ENCODE data around the gene IFI44. TPM values are rescaled to one million over a fixed set of nuclear protein-coding genes. Genes with fewer than 3 reads are reported as not detected.
A peak's percentile ranks its signal among the peaks of the same experiment; 100 is the strongest.

Gene IFI44
- total RNA-seq = 22.7 TPM

DNA sequence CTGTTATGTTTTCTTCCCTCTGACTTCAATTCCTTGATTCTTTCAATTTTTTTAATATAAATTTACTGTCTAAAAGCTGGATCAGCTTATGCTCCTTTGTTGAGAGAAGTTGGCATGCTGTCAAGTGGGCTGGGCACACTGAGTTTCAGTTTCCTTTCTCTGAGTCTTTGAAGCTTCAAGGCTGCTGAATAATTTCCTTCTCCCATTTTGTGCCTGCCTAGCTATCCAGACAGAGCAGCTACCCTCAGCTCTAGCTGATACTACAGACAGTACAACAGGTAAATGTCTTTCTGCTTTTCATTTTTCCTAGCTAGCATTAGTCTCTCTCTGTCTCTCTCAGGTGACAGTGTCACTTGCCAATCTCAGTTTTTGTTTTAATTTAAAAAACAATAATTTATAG is at the start of gene IFI44:
Gene IFI44, plus strand, starts transcription at position 204 of the 400 bp plus-strand sequence. CDS start 365 bp downstream, outside the sequence.
- DNase-seq (ENCODE audit: low spot score) = peak; percentile 90

DNA sequence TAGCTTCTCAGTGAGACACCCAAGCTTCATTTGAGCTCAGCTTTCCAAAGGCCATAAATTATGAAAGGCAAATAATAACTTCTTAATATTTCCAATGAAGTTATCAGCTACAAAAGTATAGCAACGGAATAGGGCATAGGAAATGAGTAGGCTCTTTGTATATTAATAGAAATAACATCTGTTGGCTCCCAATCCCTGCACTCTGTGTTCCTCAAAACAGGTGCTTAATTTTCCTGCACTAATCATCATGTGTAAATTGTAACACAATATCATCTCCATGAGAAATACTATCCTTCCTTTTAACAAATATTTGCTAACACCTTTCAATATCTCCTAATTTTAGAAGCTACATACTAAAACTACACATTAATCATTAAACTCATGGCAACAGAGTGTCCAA is 48.6 kb upstream of the IFI44 start:
- DNase-seq (ENCODE audit: low spot score) = no peak

GRCh38 chr1:78603206-78603605 is 46.4 kb upstream of the IFI44 start:
- no peak for DNase-seq (ENCODE audit: low spot score)

- DNase-seq (ENCODE audit: low spot score) = no peak
Measured at GRCh38 chr1:78604643-78605042, 45.0 kb upstream of the IFI44 start.

DNA sequence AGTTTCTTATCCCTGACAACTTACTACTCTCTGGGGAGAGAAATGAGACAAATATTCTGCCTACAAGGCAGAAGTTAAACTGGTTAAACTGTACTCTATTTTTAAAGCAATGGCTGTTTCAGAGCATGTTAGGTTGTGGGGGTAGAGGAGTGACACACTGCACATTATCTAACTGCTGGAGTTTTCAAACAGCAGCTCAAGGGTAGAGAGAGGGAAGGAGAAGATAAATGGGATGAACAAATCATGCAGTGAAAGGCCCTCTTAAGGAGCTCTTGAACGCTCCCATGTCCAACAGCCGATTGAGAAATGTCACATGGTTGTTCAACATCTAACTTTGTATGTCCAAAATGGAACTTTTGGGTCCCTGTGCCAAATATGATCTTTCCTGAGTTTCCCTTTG is 43.4 kb upstream of the IFI44 start:
- DNase-seq (ENCODE audit: low spot score) = no peak

DNA sequence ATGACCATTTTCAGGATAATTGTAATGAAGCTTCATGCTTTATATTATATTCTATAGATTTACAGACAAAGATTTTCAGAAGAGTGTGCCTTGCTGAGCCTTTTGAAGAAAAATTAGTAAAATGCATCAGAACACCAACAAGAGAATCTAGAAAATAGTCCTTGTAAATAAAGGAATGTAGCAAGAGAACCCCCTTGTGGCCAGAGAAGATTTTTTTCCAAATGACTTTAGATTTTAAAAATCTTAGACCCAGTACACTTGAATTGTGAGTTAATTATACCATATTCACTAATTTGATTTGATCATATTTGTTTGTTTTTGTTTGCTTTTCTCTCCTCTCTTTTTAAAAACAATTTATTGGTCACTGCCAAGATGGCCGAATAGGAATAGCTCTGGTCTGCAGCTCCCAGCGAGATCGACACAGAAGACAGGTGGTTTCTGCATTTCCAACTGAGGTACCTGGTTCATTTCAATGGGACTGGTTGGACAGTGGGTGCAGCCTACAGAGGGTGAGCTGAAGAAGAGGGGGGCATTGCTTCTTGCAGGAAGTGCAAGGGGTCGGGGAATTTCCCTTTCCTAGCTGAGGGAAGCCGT is 42.2 kb upstream of the IFI44 start:
- DNase-seq (ENCODE audit: low spot score) = no peak

DNA sequence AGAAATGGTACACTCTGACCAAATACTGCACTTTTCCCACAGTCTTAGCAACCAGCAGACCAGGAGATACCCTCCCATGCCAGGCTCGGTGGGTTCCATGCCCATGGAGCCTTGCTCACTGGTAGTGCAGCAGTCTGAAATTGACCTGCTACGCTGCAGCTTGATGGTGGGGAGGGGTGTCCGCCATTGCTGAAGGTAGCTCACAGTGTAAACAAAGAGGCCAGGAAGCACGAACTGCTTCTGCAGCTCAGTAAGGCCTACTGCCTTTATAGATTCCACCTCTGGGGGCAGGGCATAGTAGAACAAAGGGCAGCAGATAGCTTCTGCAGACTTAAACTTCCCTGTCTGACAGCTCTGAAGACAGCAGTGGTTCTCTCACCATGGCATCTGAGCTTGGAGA is 41.7 kb upstream of the IFI44 start:
- DNase-seq (ENCODE audit: low spot score) = peak; percentile 23

DNA sequence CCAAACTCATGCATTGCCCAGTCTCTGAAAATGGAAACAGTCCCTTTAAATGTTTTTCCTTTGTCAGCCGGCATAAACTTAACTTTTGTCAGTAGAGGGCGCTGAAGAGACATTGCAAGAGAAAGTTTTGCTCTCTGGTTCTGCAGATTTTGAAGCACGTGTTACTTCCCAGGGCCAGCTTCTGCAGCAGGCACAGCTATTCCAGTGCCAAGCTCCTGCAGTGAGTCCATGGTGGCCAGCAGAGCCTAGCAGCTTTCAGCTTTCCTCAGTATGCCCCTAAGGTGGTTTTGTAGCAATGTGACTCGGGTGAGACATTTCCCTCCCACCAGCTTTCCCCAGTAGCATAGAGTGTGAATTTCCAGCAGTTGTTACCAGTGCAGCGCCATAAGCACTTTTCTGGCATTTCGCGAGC is 32.0 kb upstream of the IFI44 start:
- peak; percentile 77 for DNase-seq (ENCODE audit: low spot score)

GRCh38 chr1:78619032-78619431 is 30.6 kb upstream of the IFI44 start:
- DNase-seq (ENCODE audit: low spot score) = no peak

GRCh38 chr1:78619446-78619802 is 30.2 kb upstream of the IFI44 start:
- DNase-seq (ENCODE audit: low spot score) = no peak

DNA sequence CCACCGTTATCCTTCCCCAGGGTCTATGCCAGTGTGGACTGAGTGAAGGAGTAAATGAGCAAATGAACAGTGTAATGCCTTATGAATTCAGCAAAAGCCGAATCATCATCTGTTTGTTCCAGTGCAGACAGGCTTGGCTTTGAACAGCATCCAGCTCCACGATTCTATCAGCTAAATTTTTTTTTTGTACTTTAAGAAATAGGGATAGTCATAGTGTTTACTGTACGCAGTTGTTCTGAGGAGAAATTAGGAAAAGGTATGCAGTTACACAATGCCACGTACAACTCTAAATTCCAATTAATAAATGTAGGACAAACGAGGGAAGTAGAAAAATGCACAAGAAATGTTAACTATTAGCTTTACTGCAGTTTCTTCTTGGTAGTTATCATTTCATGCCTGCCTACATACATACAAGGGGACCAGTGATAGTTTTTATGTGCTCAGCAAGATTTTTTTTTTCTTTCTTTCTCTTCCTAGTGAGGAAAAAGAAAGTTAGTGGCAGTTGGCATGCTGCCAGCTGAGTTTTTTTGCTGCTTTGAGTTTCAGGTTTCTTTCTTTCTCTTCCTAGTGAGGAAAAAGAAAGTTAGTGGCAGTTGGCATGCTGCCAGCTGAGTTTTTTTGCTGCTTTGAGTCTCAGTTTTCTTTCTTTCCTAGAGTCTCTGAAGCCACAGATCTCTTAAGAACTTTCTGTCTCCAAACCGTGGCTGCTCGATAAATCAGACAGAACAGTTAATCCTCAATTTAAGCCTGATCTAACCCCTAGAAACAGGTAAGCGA is 29.6 kb upstream of the IFI44 start, which contains the start of gene IFI44L:
Gene IFI44L, plus strand, starts transcription at position 646 of the 777 bp plus-strand sequence. CDS start 7,468 bp downstream, outside the sequence.
- DNase-seq (ENCODE audit: low spot score) = peak; percentile 22

DNA sequence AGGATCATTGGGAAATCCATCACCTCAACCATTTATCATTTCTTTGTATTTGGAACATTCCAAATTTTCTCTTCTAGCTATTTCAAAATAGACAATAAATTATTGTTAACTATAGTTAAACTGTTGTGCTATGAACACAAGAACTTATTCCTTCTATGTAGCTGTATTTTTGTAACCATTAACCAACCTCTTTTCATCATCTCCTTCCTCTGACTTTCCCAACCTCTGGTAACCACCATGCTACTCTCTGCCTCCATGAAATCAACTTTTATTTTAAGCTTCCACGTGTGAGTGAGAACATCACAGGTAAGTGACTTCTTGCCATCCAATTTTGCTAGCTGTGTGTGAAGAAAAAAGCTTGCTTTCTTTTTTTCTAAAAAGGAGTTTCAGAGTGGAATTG is 29.0 kb upstream of the IFI44 start:
- no peak for DNase-seq (ENCODE audit: low spot score)

- DNase-seq (ENCODE audit: low spot score) = no peak
Measured at GRCh38 chr1:78622548-78622947, 27.1 kb upstream of the IFI44 start.

- DNase-seq (ENCODE audit: low spot score) = no peak
Measured at GRCh38 chr1:78624035-78624434, 25.6 kb upstream of the IFI44 start.

DNA sequence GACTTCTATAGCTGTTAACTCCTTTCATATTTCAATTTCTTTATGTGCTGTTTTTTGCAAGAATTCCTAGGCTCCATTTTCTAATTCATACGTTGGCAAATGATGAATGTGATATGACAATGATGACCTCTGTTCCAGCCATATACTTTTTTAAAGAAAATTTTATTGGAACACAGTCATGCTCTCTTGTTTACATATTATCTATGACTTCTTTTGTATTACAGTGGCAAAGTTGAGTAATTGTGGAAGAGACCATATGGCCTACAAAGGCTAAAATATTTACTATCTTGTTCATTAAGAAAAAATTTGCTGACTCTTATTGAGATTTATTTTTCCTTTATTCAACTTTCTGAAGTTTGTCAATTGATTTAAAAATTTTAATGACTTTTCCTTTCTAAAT is 22.3 kb upstream of the IFI44 start:
- no peak for DNase-seq (ENCODE audit: low spot score)

DNA sequence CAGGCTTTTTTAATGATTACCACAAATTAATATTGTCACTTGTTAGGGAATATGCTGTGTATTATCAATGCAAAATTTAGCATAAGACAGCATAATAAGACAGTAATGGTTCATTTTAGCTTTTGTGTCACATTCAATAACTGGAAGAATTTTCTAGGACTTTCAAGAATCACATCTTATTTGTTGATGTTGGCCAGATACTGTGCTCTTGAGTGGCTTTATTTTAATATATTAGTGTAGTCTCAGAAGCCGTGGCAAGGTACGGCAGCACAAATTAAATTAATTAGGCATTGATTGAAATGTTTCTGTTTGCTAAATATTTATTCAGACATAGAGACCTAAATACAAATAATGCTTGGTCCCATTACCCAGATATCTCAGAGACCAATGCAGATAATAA is 19.0 kb upstream of the IFI44 start:
- DNase-seq (ENCODE audit: low spot score) = no peak

DNA sequence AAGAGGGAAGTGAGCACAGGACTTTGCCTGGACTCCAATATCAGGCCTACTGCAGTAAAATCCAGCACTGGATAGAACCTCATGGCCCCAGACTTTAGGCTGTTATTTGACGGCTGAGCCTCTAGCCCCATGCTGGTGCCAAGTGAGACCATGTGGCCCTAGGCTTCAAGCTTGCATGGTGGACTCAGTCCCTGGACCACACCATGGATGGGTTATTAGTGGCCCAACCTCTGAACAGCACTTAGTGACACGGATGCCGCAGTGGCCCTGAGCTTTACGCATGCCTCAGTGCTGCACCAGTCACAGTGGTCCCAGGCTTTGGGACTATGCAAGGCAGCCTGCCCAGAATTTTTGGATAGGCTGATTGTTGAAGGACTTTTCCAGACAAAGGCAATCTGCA is 16.4 kb upstream of the IFI44 start:
- DNase-seq (ENCODE audit: low spot score) = no peak

DNA sequence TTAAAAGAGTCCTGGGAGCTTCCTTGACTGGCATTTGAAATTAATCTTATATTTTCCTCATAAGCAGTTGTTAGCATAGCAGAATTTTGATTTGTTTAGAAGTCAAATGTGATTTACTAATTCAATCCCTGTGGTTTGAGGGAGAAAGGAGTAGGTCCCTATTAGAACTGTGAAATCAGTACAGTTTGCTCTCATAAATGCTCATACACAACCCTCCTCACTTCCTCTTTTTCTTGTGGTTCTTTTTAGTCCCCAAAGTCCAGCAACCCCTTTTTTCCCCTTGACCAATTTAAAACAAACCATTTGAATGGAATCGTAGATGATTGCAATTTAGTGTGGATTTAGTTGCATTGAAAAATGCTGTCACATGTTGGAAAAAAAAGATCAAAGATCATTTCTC is 9.2 kb upstream of the IFI44 start:
- no peak for DNase-seq (ENCODE audit: low spot score)

DNA sequence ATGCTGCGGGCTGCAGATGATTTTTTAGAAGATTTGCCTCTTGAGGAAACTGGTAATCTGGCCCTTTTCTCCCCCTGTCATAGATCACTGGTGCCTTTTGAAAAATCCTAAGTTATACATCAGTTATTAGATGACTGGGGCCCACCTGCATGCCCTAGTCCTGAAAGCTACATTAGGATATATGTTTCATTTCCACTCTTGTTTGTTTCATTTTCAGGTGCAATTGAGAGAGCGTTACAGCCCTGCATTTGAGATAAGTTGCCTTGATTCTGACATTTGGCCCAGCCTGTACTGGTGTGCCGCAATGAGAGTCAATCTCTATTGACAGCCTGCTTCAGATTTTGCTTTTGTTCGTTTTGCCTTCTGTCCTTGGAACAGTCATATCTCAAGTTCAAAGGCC is 8.1 kb upstream of the IFI44 start:
- DNase-seq (ENCODE audit: low spot score) = no peak

GRCh38 chr1:78645723-78646122 is 3.9 kb upstream of the IFI44 start:
- no peak for DNase-seq (ENCODE audit: low spot score)

DNA sequence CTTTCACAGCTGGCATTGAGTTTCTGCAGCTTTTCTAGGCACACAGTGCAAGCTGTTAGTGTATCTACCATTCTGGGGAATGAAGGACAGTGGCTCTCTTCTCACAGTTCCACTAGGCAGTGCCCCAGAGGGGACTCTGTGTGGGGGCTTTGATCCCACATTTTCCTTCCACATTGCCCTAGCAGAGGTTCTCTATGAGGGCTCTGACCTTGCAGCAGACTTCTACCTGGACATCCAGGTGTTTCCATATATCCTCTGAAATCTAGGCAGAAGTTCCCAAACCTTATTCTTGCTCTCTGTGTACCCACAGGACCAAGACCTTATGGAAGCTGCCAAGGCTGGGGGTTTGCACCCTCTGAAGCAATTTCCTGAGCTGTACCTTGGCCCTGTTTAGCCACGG is 2.4 kb upstream of the IFI44 start:
- DNase-seq (ENCODE audit: low spot score) = no peak

GRCh38 chr1:78650114-78650660 is 556 bp downstream of the IFI44 start:
- DNase-seq (ENCODE audit: low spot score) = no peak

- DNase-seq (ENCODE audit: low spot score) = no peak
Measured at GRCh38 chr1:78651241-78651640, 1.6 kb downstream of the IFI44 start.

All from mucosa of gallbladder (tissue), 1 donor.